NCI-H510A (cell line): ENCODE results near the gene OR7A5.
"Not testable (repeated sequence)": the region's sequence is repeated elsewhere in the genome, so short reads cannot be mapped to it uniquely, and the experiment has no call there.

Experiments used
- DNase-seq: peaks from one replicate; lab custom pipeline; 2025; lab: John Stamatoyannopoulos, UW

The OR7A5 gene

GRCh38 chr19:14835011-14835410, at the start of gene OR7A5, which contains the start of gene OR7C1:
Gene OR7A5 (minus strand): TSS chr19:14835185. CDS start chr19:14828241, 6,944 bp downstream.
Gene OR7C1 (minus strand): TSS chr19:14835185. CDS start chr19:14800136, 35,049 bp downstream.
- no peak for DNase-seq

- DNase-seq: no peak
Measured at GRCh38 chr19:14871619-14872230, 36.7 kb upstream of the OR7A5 start.

GRCh38 chr19:14868497-14868896, 33.5 kb upstream of the OR7A5 start:
- no peak for DNase-seq

- no peak for DNase-seq
Measured at GRCh38 chr19:14848822-14849221, 13.8 kb upstream of the OR7A5 start, which contains the start of gene OR7A10. Gene OR7A10 (minus strand): TSS chr19:14848922. CDS start chr19:14841877, 7,045 bp downstream.

- DNase-seq: no peak
Measured at GRCh38 chr19:14843578-14843977, 8.6 kb upstream of the OR7A5 start.

GRCh38 chr19:14843169-14843568, 8.2 kb upstream of the OR7A5 start:
- no peak for DNase-seq

GRCh38 chr19:14840206-14840605, 5.2 kb upstream of the OR7A5 start:
- DNase-seq: no peak

GRCh38 chr19:14837391-14837790, 2.4 kb upstream of the OR7A5 start:
- DNase-seq: no peak

GRCh38 chr19:14830702-14831101, 4.3 kb downstream of the OR7A5 start:
- no peak for DNase-seq

- no peak for DNase-seq
Measured at GRCh38 chr19:14826006-14826405, 9.0 kb downstream of the OR7A5 start.

- DNase-seq: no peak
Measured at GRCh38 chr19:14821937-14822336, 13.0 kb downstream of the OR7A5 start.

GRCh38 chr19:14818588-14818987, 16.4 kb downstream of the OR7A5 start:
- no peak for DNase-seq

GRCh38 chr19:14817052-14817451, 17.9 kb downstream of the OR7A5 start:
- DNase-seq: no peak

GRCh38 chr19:14814982-14815652, 19.9 kb downstream of the OR7A5 start:
- DNase-seq: no peak

GRCh38 chr19:14809272-14810057, 25.5 kb downstream of the OR7A5 start:
- no peak for DNase-seq

- no peak for DNase-seq
Measured at GRCh38 chr19:14804765-14805164, 30.2 kb downstream of the OR7A5 start.

GRCh38 chr19:14798760-14799159, 36.2 kb downstream of the OR7A5 start:
- DNase-seq: no peak

- no peak for DNase-seq
Measured at GRCh38 chr19:14796021-14796420, 39.0 kb downstream of the OR7A5 start.

GRCh38 chr19:14795078-14795721, 39.8 kb downstream of the OR7A5 start:
- no peak for DNase-seq

GRCh38 chr19:14792250-14792649, 42.7 kb downstream of the OR7A5 start:
- DNase-seq: not testable (repeated sequence)

- DNase-seq: no peak
Measured at GRCh38 chr19:14786421-14786851, 48.5 kb downstream of the OR7A5 start.

- not testable (repeated sequence) for DNase-seq
Measured at GRCh38 chr19:14785102-14785793, 49.7 kb downstream of the OR7A5 start.
